Measurements from ENCODE around the gene CLASP1. TPM values are rescaled to one million over a fixed set of nuclear protein-coding genes. Genes with fewer than 3 reads are reported as not detected.
"Not testable (repeated sequence)": the region's sequence is repeated elsewhere in the genome, so short reads cannot be mapped to it uniquely, and the experiment has no call there.

Gene CLASP1
- total RNA-seq, 1 donor from 2014 or later: 90.4 TPM

- Histone ChIP-seq H3K9me3 (no peaks in the 10 kb centered on the region), H3K27ac (no peak overlapping the region), H3K36me3 (no peaks in the 10 kb centered on the region), H3K4me3 (no peak overlapping the region), H3K27me3 (no peaks in the 10 kb centered on the region), H3K4me1 (peaks cover 41% of the 10 kb centered on the region)
- intact Hi-C loops (cut with DNase I): no loop called here
- TF ChIP-seq CTCF (IDR thresholded peaks at IDR 0.05) (no peak), POLR2A (IDR thresholded peaks at IDR 0.05) (no peak), POLR2AphosphoS5 (IDR thresholded peaks at IDR 0.05; ENCODE audit: insufficient read depth in 1 of 2, low read depth in 1 of 2) (no peak)
- no peak for DNase-seq (ENCODE audit: extremely low spot score in 2 of 2)
Observed at GRCh38 chr2:121561617-121562268, 87.5 kb downstream of the CLASP1 start.

- Histone ChIP-seq H3K36me3 (no peaks in the 10 kb centered on the region), H3K4me1 (peaks cover 23% of the 10 kb centered on the region), H3K27ac (no peak overlapping the region), H3K9me3 (no peaks in the 10 kb centered on the region), H3K4me3 (no peak overlapping the region), H3K27me3 (no peaks in the 10 kb centered on the region)
- TF ChIP-seq CTCF (IDR thresholded peaks at IDR 0.05): no peak
- TF ChIP-seq POLR2A (IDR thresholded peaks at IDR 0.05): no peak
- no peak for TF ChIP-seq POLR2AphosphoS5 (IDR thresholded peaks at IDR 0.05; ENCODE audit: insufficient read depth in 1 of 2, low read depth in 1 of 2)
- intact Hi-C loops (cut with DNase I): no loop called here
- DNase-seq (ENCODE audit: extremely low spot score in 2 of 2): no peak
Observed at GRCh38 chr2:121558329-121558728, 90.9 kb downstream of the CLASP1 start.

GRCh38 chr2:121555008-121555407 is 94.3 kb downstream of the CLASP1 start:
- H3K36me3 ChIP-seq: no peaks in the 10 kb centered on the region
- no peak overlapping the region for H3K27ac ChIP-seq
- no peak for TF ChIP-seq POLR2AphosphoS5 (IDR thresholded peaks at IDR 0.05; ENCODE audit: insufficient read depth in 1 of 2, low read depth in 1 of 2)
- no peak for TF ChIP-seq CTCF (IDR thresholded peaks at IDR 0.05)
- TF ChIP-seq POLR2A (IDR thresholded peaks at IDR 0.05): no peak
- intact Hi-C loops (cut with DNase I): no loop called here
- no peak overlapping the region for H3K4me3 ChIP-seq
- H3K4me1 ChIP-seq: peaks cover 15% of the 10 kb centered on the region
- H3K27me3 ChIP-seq: no peaks in the 10 kb centered on the region
- DNase-seq (ENCODE audit: extremely low spot score in 2 of 2): no peak
- H3K9me3 ChIP-seq: no peaks in the 10 kb centered on the region

GRCh38 chr2:121552477-121553180 is 96.6 kb downstream of the CLASP1 start:
- H3K27ac ChIP-seq; intact Hi-C loops (cut with DNase I); DNase-seq (ENCODE audit: extremely low spot score in 2 of 2); H3K9me3 ChIP-seq; H3K36me3 ChIP-seq; H3K27me3 ChIP-seq; H3K4me3 ChIP-seq: not testable (repeated sequence)
- H3K4me1 ChIP-seq: peaks cover 18% of the 10 kb centered on the region

- Histone ChIP-seq H3K4me1 (peaks cover 22% of the 10 kb centered on the region), H3K27ac (no peak overlapping the region), H3K4me3 (no peak overlapping the region), H3K27me3 (no peaks in the 10 kb centered on the region), H3K36me3 (no peaks in the 10 kb centered on the region), H3K9me3 (no peaks in the 10 kb centered on the region)
- no peak for TF ChIP-seq POLR2A (IDR thresholded peaks at IDR 0.05)
- TF ChIP-seq POLR2AphosphoS5 (IDR thresholded peaks at IDR 0.05; ENCODE audit: insufficient read depth in 1 of 2, low read depth in 1 of 2): no peak
- TF ChIP-seq CTCF (IDR thresholded peaks at IDR 0.05): no peak
- intact Hi-C loops (cut with DNase I): no loop called here
- no peak for DNase-seq (ENCODE audit: extremely low spot score in 2 of 2)
Observed at GRCh38 chr2:121550669-121551068, 98.6 kb downstream of the CLASP1 start.

Data from vagina (tissue), 2 donors.